ENCODE measurements around the gene ZNF547.

ZNF547 gene

DNA sequence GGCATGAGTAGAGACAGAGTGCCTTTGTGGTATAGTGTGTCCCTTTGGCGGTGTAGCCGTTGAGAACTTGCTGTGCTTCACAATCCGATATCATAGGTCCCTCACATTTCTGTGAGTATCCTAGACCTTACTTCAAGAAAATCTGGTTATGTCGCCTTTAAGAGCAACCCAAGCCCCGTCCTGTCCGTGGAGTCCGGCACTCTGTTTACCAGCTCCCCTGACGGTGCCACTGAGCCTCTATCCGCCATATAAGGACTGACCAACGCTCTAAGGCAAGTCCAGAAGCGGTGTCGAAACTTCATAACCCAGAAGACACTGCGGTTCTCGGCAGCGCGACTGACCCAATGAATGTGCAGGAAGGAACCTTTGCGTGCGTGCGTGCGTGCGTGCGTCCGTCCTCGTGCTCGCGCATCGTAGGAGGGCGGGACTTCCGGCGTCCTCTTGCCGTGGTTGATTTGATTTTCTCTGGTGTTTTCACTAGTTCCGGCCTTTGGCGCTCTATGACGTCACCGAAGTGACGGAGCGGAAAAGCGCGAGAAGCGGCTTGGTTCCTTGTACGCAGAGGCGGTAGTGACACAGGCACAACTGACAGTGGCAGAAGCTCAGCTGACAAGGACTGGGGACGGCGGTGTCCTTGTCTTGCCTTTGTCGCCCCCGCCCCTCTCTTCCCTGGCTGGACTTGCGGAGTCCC lies at the start of gene ZNF547, which contains the start of gene TRAPPC2B:
Gene ZNF547 (plus strand): TSS at position 555 of the 691 bp plus-strand sequence. CDS start 5,005 bp downstream, outside the sequence.
Gene TRAPPC2B (plus strand): TSS at position 555 of the 691 bp plus-strand sequence. CDS start 1,283 bp downstream, outside the sequence.
- H3K9me3 Mint-ChIP-seq: peaks cover 51% of the 10 kb centered on the region
- H3K4me3 Mint-ChIP-seq: peak within 1 kb of the TSS; percentile 93
- CTCF ChIA-PET: no interaction called here
- H3K27ac Mint-ChIP-seq: peak within 1 kb of the TSS; percentile 96
- peak; percentile 99 for DNase-seq
- peaks cover 4% of the 10 kb centered on the region for H3K27me3 Mint-ChIP-seq
- peaks cover 19% of the 10 kb centered on the region for H3K4me1 Mint-ChIP-seq
- H3K36me3 Mint-ChIP-seq: peaks cover 49% of the 10 kb centered on the region

- peaks cover 15% of the 10 kb centered on the region for H3K9me3 Mint-ChIP-seq
- no peak for DNase-seq
- H3K36me3 Mint-ChIP-seq: peaks cover 6% of the 10 kb centered on the region
- no peaks in the 10 kb centered on the region for H3K4me1 Mint-ChIP-seq
- CTCF ChIA-PET: no interaction called here
- H3K27me3 Mint-ChIP-seq: peaks cover 20% of the 10 kb centered on the region
- no peak overlapping the region for H3K4me3 Mint-ChIP-seq
- no peak overlapping the region for H3K27ac Mint-ChIP-seq
Measured at GRCh38 chr19:57314146-57314545, 49.2 kb upstream of the ZNF547 start.

GRCh38 chr19:57317503-57317902 lies 45.8 kb upstream of the ZNF547 start:
- H3K4me1 Mint-ChIP-seq: peaks cover 25% of the 10 kb centered on the region
- H3K4me3 Mint-ChIP-seq: no peak overlapping the region
- H3K27ac Mint-ChIP-seq: no peak overlapping the region
- H3K27me3 Mint-ChIP-seq: peaks cover 20% of the 10 kb centered on the region
- CTCF ChIA-PET: no interaction called here
- H3K36me3 Mint-ChIP-seq: peaks cover 19% of the 10 kb centered on the region
- H3K9me3 Mint-ChIP-seq: peaks cover 11% of the 10 kb centered on the region
- DNase-seq: no peak

DNA sequence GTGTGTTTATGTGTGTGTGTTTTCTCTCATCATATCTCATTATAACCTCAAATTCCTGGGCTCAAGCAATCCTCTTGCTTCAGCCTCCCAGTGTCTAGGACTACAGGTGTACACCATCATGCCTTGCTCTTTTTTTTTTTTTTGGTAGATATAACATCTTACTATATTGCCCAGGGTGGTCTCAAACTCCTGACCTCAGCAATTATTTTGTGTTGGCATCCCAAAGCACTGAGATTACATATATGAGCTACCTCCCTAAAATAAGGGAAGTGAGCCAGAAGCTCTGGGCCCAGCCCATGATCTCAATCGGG lies 43.5 kb upstream of the ZNF547 start:
- H3K9me3 Mint-ChIP-seq: peaks cover 23% of the 10 kb centered on the region

GRCh38 chr19:57320180-57321084 lies 42.9 kb upstream of the ZNF547 start, which contains the start of gene ZNF543:
Gene ZNF543 (plus strand): TSS chr19:57320472. CDS start chr19:57320854, 382 bp downstream.
- CTCF ChIA-PET: no interaction called here
- Mint-ChIP-seq H3K27ac (peak within 1 kb of the TSS; percentile 95), H3K9me3 (peaks cover 24% of the 10 kb centered on the region), H3K36me3 (peaks cover 40% of the 10 kb centered on the region), H3K27me3 (peaks cover 16% of the 10 kb centered on the region), H3K4me3 (peak within 1 kb of the TSS; percentile 78), H3K4me1 (peaks cover 29% of the 10 kb centered on the region)
- peak; percentile 96 for DNase-seq

More for the DNA sequence above, 43.5 kb upstream of the ZNF547 start:
- Mint-ChIP-seq H3K4me3 (peak overlapping the region; percentile 78), H3K27me3 (peaks cover 20% of the 10 kb centered on the region), H3K36me3 (peaks cover 38% of the 10 kb centered on the region), H3K4me1 (peaks cover 29% of the 10 kb centered on the region), H3K27ac (peak overlapping the region; percentile 95)
- no peak for DNase-seq
- CTCF ChIA-PET: no interaction called here

DNA sequence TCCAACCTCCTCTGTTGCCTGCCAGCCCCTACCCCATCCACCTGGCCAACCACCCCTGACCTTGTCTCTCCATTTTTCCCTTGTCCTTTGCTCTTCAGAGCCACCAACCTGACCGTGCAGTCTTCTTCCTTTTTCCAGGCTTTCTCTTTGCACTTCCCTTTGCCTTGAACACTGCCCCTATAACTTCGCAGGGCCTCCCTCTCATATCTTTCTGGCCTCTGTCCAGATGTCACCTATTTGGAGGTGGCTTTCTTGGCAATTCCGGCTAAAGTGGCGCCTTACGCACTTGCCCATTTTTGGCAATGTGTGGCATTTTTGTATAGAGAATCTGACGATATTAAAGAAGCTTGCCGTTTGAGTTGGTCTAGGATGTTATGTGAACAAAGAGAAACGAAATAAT lies 42.2 kb upstream of the ZNF547 start:
- CTCF ChIA-PET: no interaction called here
- H3K4me1 Mint-ChIP-seq: peaks cover 29% of the 10 kb centered on the region
- H3K27me3 Mint-ChIP-seq: peaks cover 13% of the 10 kb centered on the region
- DNase-seq: no peak
- peaks cover 47% of the 10 kb centered on the region for H3K36me3 Mint-ChIP-seq
- peak overlapping the region; percentile 78 for H3K4me3 Mint-ChIP-seq
- H3K9me3 Mint-ChIP-seq: peaks cover 26% of the 10 kb centered on the region
- peak overlapping the region; percentile 95 for H3K27ac Mint-ChIP-seq

- Mint-ChIP-seq H3K36me3 (peaks cover 53% of the 10 kb centered on the region), H3K4me3 (peak overlapping the region; percentile 78), H3K27ac (peak overlapping the region; percentile 58), H3K4me1 (peaks cover 29% of the 10 kb centered on the region), H3K27me3 (peaks cover 13% of the 10 kb centered on the region), H3K9me3 (peaks cover 25% of the 10 kb centered on the region)
- CTCF ChIA-PET: no interaction called here
- DNase-seq: no peak
Measured at GRCh38 chr19:57321751-57322150, 41.6 kb upstream of the ZNF547 start.

DNA sequence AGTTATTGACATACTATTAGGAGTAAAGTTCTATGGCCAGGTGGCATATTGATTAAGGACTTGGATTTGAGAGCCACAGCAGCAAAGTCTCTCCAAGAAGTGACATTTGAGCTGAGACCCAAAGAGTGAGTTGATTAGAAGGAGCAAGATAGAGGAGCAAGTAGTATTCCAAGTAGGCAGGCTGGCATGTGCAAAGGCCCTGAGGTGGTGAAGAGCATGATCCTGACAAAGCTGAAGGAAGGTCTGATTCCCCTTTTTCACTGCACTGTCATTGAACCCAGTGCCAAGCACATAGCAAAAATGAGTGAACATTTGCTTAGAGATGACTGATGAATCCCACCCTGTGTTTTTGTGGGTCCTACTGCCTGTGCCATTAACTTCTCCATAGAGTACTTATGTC lies 38.4 kb upstream of the ZNF547 start:
- peaks cover 24% of the 10 kb centered on the region for H3K4me1 Mint-ChIP-seq
- no peaks in the 10 kb centered on the region for H3K27me3 Mint-ChIP-seq
- no peak overlapping the region for H3K27ac Mint-ChIP-seq
- no peak for DNase-seq
- H3K4me3 Mint-ChIP-seq: no peak overlapping the region
- H3K9me3 Mint-ChIP-seq: peaks cover 49% of the 10 kb centered on the region
- H3K36me3 Mint-ChIP-seq: peaks cover 86% of the 10 kb centered on the region
- CTCF ChIA-PET: no interaction called here

GRCh38 chr19:57327993-57328392 lies 35.4 kb upstream of the ZNF547 start:
- no peaks in the 10 kb centered on the region for H3K27me3 Mint-ChIP-seq
- H3K4me1 Mint-ChIP-seq: no peaks in the 10 kb centered on the region
- H3K4me3 Mint-ChIP-seq: no peak overlapping the region
- peaks cover 52% of the 10 kb centered on the region for H3K9me3 Mint-ChIP-seq
- DNase-seq: no peak
- CTCF ChIA-PET: no interaction called here
- no peak overlapping the region for H3K27ac Mint-ChIP-seq
- H3K36me3 Mint-ChIP-seq: peaks cover 81% of the 10 kb centered on the region

DNA sequence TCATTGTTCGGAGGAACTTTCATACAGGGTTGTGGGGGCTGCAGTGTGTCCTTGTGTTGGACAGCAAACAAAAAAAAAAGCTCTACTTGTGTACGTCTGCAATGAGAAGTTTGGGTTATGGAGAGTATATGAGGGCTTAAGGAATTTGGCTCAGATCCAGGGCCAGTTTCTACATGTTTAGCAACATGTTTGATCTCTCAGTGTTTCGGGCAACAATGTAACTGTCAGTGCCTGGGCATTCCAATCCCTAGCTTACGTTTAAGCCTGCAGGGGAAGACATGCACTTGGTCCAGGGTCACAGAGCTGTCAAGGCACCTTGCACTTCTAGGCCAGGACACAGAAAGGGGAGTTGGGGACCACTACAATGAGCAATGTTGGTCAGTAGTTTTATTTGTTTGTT lies 29.2 kb upstream of the ZNF547 start:
- no peaks in the 10 kb centered on the region for H3K4me1 Mint-ChIP-seq
- H3K4me3 Mint-ChIP-seq: no peak overlapping the region
- no peak overlapping the region for H3K27ac Mint-ChIP-seq
- peaks cover 29% of the 10 kb centered on the region for H3K36me3 Mint-ChIP-seq
- H3K27me3 Mint-ChIP-seq: no peaks in the 10 kb centered on the region
- H3K9me3 Mint-ChIP-seq: peaks cover 45% of the 10 kb centered on the region
- DNase-seq: no peak
- CTCF ChIA-PET: no interaction called here

DNA sequence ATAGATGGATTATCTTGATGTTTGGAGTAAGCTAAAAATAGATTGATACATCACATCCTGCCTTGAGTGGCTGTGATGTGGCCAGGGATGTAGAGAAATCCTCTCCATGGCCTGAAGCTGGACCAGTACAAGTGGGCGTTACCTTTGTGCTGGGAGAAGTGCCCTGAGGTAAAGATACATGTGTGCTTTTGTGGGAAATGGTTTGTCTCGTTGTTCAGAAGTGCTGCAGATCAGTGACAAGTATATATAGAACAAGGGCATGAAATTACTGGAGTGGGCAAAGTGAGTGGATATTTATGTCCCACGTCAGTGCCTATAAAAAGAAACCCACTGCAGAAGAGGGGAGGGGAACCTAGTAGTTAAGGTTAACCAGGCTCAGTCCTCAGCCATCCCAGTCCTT lies 24.5 kb upstream of the ZNF547 start:
- CTCF ChIA-PET: no interaction called here
- Mint-ChIP-seq H3K36me3 (peaks cover 5% of the 10 kb centered on the region), H3K9me3 (peaks cover 37% of the 10 kb centered on the region), H3K4me1 (no peaks in the 10 kb centered on the region), H3K27me3 (no peaks in the 10 kb centered on the region), H3K4me3 (no peak overlapping the region), H3K27ac (no peak overlapping the region)
- DNase-seq: no peak

GRCh38 chr19:57342582-57342981 lies 20.8 kb upstream of the ZNF547 start:
- Mint-ChIP-seq H3K27ac (no peak overlapping the region), H3K4me1 (no peaks in the 10 kb centered on the region), H3K27me3 (no peaks in the 10 kb centered on the region), H3K36me3 (no peaks in the 10 kb centered on the region), H3K4me3 (no peak overlapping the region), H3K9me3 (peaks cover 24% of the 10 kb centered on the region)
- CTCF ChIA-PET: no interaction called here
- DNase-seq: no peak

- peaks cover 28% of the 10 kb centered on the region for H3K36me3 Mint-ChIP-seq
- H3K9me3 Mint-ChIP-seq: peaks cover 23% of the 10 kb centered on the region
- CTCF ChIA-PET: no interaction called here
- no peak for DNase-seq
- peaks cover 29% of the 10 kb centered on the region for H3K4me1 Mint-ChIP-seq
- H3K4me3 Mint-ChIP-seq: no peak overlapping the region
- no peaks in the 10 kb centered on the region for H3K27me3 Mint-ChIP-seq
- no peak overlapping the region for H3K27ac Mint-ChIP-seq
Measured at GRCh38 chr19:57348136-57348535, 15.2 kb upstream of the ZNF547 start.

DNA sequence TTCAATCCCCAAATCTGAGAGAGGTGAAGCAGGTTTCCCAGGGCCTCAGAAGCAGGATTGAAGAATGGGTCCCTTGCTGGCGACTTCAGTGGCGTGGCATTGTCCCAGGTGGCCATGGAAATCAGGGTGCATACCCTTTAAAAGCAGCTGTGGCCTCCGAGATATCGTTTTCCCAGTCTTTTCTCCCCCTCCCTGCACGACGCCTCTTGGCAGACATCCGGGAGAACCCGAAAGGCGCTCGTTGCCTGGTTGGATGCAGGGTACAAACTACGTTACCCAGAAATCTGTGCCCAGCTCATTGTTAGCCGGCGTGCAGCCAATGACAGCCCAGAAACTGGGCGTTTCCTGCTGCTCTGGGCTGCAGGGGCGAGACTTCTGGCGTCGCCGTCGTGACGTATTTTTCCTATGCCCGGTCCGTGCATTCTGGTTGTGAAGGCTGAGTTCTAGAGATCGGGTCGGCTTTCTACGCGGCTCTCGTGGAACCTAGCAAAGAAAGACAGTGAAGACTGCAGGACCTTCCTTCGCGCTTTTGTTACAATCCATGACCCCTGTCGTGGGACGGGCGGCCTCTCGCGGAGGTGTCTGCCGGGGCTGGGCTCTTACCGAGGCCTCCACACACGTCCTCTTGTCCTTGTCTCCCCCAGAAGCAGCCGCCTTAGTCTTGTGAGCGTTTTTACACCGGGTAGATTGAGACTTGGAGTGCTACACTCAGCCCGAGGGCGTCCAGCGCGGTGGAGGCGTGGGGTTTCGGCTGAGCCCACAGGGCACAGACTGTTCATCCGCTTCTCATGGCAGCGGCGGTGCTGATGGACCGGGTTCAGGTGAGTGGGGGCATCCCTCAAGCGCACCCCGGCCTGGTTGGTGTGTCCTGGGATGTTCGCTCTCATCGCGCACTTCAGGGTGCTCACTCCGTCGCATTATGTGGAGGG lies 12.2 kb upstream of the ZNF547 start, which contains the start of gene ZNF304:
Gene ZNF304 (plus strand): TSS at position 395 of the 929 bp plus-strand sequence. CDS start 394 bp downstream, at position 789.
- Mint-ChIP-seq H3K27ac (peak within 1 kb of the TSS; percentile 92), H3K4me3 (peak within 1 kb of the TSS; percentile 89), H3K9me3 (peaks cover 47% of the 10 kb centered on the region), H3K27me3 (no peaks in the 10 kb centered on the region), H3K4me1 (peaks cover 34% of the 10 kb centered on the region), H3K36me3 (peaks cover 56% of the 10 kb centered on the region)
- DNase-seq: peak; percentile 94
- CTCF ChIA-PET: interaction anchor here (0.8 kb wide), 1 partner anchor 958 kb away, joined by 4 read pairs; no protein-coding TSS in a partner anchor
